D721Med (cell line): Measurements from ENCODE around the gene TFDP1.

Source experiments
- DNase-seq: peaks from one replicate; pipeline ENCODE4 v3.0.0; 2011; ENCODE audit warnings: low spot score; ENCODE audit not compliant: insufficient read length
- FAIRE-seq: peaks from 2 replicates; lab custom pipeline; 2011; peaks lifted over from hg19 to GRCh38; lab: Jason Lieb, UNC
- CTCF ChIP-seq: IDR thresholded peaks from 2 replicates; pipeline ENCODE4 v1.5.1; 2012; ENCODE audit warnings: mild to moderate bottlenecking, control low read depth; ENCODE audit not compliant: insufficient read depth; ENCODE audit errors: missing control alignments

Gene TFDP1

GRCh38 chr13:113669755-113670341 lies 85.3 kb downstream of the TFDP1 start:
- no peak for FAIRE-seq
- no peak for DNase-seq
- no peak for TF ChIP-seq CTCF

DNA sequence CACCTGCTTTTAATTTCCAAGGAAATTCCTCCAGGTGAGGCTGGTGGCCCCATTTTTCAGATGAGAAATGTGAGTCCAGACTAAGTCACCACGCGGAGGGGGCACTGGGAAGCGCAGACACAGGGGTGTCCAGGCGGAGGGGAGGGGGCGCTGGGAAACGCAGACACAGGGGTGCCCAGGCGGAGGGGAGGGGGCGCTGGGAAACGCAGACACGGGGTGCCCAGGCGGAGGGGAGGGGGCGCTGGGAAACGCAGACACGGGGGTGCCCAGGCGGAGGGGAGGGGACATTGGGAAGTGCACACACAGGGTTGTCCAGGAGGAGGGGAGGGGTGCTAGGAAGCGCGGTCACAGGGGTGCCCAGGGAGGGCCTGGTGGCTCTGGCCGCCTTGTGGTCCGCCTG lies 86.0 kb downstream of the TFDP1 start:
- FAIRE-seq (no peak), DNase-seq (no peak)
- no peak for TF ChIP-seq CTCF

DNA sequence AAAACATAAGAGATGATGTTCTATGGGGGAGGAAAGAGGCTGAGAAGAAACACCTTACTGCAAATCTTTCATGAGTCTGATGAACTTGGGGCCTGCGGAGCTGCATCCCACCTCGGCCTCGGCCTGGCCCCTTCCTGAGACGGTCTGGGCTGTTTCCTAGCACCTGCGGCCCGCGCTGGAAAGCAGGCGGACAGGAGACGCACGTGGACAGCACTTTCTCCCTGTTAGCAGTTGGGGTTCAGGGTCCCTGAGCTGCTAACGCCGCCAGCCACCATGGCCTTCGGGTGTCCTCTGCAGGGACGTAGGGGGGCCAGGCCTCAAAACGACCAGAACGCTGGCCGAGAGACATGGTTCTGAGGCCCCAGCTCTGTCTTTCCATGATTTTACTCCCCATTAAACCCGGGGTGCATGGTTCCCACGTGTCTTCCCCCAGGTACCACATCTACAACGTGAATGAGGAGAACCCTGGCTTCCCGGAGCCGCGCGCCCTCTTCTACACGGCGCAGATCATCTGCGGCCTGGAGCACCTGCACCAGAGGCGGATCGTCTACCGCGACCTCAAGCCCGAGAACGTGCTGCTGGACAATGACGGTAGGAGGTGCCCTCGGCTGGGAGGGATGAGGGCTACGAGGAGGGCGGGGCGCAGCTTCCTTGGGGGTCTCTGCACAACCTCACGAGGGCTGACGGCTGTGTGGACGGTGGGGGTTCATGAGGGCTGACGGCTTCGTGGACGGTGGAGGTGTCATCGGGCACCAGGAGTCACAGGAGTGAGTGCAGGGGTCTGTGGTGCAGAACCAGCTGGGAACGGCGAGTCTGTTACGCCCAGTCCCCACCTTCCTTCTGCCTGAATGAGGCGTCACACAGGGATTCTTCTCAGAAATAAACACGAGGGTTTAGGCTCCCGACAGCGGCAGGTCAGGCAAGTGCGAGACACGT lies 86.8 kb downstream of the TFDP1 start:
- TF ChIP-seq CTCF, result no peak
- FAIRE-seq (no peak), DNase-seq (no peak)

DNA sequence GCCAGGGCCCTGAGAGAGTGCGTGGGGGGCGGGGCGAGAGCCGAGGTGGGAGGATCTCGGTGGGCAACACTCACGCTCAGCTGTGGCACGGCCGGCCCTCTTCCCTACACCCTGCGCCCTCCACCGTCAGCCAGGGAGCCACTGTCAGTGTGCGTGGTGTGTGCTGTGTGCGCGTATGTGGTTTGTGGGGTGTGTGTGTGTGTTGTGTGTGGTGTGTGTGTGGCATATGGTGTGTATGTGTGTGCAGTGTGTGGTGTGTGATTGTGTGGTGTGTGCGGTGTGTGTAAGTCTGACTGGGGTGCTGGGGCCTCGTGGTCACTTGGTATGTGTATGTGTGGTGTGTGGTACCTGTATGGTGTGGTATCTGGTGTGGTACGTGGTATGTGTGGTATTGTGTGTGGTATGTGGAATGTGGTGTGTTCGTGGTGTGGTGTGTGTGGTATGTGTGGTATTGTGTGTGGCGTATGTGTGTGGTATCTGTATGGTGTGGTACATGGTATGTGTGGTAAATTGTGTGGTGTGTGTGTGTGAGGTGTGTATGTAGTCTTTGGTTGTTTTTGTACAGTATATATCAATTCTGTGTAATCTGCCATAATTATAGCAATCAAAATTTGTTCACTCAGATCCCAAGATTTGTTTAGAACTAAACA lies 87.6 kb downstream of the TFDP1 start:
- DNase-seq, result no peak
- no peak for FAIRE-seq
- TF ChIP-seq CTCF, result no peak
